Measurements from ENCODE around the gene SRPK3. TPM values are rescaled to one million over a fixed set of nuclear protein-coding genes. Genes with fewer than 3 reads are reported as not detected.

SRPK3 gene
- polyA plus RNA-seq, 1 of the 3 experiments (the other 2 are of a cell fraction): 0.74 TPM

DNA sequence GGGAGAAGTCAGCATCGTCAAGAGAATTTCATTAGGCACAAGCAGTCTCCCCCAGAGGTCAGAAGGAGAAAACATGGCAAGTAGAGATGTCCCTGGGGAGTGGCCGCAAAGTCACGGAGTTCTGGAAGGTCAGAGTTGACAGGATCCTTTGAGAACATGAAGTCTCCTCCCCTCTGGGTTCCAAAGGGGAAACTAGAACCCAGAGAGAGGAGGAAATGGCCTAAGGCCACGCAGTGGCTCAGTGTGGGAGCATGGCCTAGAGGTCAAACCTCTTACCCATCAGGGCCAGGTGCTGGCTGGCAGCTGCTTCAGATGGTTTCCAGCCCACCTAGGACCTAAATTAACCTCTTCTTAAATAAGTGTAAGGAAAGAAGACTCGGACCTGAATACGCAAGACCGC lies 12.4 kb downstream of the SRPK3 start (continued):
- TF ChIP-seq NFIC (IDR thresholded peaks at IDR 0.05; ENCODE audit: borderline replicate concordance): no peak
- no peak for TF ChIP-seq FOXJ3 (CRISPR knock-in tag; IDR thresholded peaks at IDR 0.05)
- TF ChIP-seq SMC3 (IDR thresholded peaks at IDR 0.05; ENCODE audit: low read depth, low read length): no peak

DNA sequence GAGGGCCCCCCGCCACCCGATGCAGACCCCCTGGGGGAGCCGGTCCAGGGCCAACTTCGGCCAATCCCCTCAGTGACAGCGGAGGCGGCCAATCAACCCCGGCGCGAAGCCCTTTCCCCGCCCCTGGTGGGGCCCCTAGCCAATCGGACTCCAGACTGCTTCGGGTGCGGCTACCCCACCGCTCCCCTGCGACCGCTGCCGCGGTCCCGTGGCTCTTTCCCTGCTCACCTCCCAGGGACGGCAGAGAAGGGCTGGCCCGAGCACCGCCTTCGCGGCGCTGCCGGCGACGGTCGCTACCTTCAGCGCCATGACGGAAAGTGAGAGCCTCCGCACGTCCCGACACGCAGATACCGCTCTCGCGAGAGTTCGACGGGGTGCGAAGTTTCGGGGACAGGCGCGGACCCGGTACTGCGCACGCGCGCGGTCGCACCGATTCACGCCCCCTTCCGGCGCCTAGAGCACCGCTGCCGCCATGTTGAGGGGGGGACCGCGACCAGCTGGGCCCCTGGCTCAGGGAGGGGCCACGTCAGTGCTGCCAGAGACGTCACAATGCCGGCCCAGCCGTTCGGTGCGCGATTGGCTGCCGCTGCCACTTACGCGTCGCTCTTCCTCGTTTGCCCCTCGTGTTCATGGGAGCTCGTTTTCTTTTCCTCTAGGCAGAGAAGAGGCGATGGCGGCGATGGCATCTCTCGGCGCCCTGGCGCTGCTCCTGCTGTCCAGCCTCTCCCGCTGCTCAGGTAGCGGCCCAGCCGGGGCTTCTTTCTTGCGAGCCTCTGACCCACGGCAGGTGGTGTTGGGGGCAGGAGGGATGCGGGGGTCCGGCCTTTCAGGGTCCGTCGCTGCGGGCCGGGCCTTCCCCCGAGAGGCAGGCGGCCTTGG lies 13.4 kb downstream of the SRPK3 start, which contains the start of the genes IDH3G and SSR4:
IDH3G (minus strand) TSS at position 358 of the 879 bp plus-strand sequence; CDS start at position 309, 49 bp downstream.
SSR4 (plus strand) TSS at position 651 of the 879 bp plus-strand sequence; CDS start at position 671, 20 bp downstream.
- H3K4me3 ChIP-seq (ENCODE audit: low read depth in 2 of 2, low read length in 1 of 2): peak within 1 kb of the TSS; percentile 67 to 76
- H3F3A ChIP-seq (replicated peaks; ENCODE audit: insufficient read depth): no peaks in the 10 kb centered on the region
- DNase-seq: peak; percentile 97
- H3K9me3 ChIP-seq: no peaks in the 10 kb centered on the region
- CTCF ChIA-PET: interaction anchor here (1.0 kb wide), 1 partner anchor 116 kb away, joined by 3 read pairs; no protein-coding TSS in a partner anchor
- H3K9me2 ChIP-seq: no peaks in the 10 kb centered on the region
- peaks cover 0 to 5% of the 10 kb centered on the region in 2 experiments for H3K36me3 ChIP-seq (replicated peaks in 1 of 2; ENCODE audit: control insufficient read depth in 1 of 2, insufficient read depth in 2 of 2, low read length in 1 of 2)
- peaks cover 14% of the 10 kb centered on the region; the same call in 1 of the 2 replicates for H3K27me3 ChIP-seq (ENCODE audit: insufficient read depth)
- peaks cover 51% of the 10 kb centered on the region for H3K79me2 ChIP-seq (ENCODE audit: insufficient read depth)
- H3K4me1 ChIP-seq (ENCODE audit: control insufficient read depth in 1 of 2, insufficient read depth in 2 of 2, low read depth in 1 of 2, low read length in 1 of 2): peaks cover 5 to 27% of the 10 kb centered on the region in 2 experiments; a peak in 1 of 4 replicates
- POLR2A ChIA-PET: interaction anchor here (0.6 to 2.1 kb wide), 7 partner anchors 24 to 177 kb away, joined by 3 to 14 read pairs (median 5); no protein-coding TSS in a partner anchor
- 0 out of 2 replicates have a peak, but pooled peaks cover 12% of the 10 kb centered on the region for H4K20me1 ChIP-seq (ENCODE audit: insufficient read depth)
- WGBS (ENCODE audit: low lambda C conversion rate): 27% methylated on average over 12 of the region's 92 CpGs
- H3K27ac ChIP-seq (ENCODE audit: low read depth in 2 of 2, low read length in 1 of 2): peak within 1 kb of the TSS; percentile 80 to 84
- H3K4me2 ChIP-seq: peak within 1 kb of the TSS; percentile 88
- H3K9ac ChIP-seq: peak within 1 kb of the TSS; percentile 90
- H2AFZ ChIP-seq (ENCODE audit: low read depth): peak within 1 kb of the TSS; percentile 46; the same call in 1 of the 2 replicates
- TF ChIP-seq NRF1 (IDR thresholded peaks at IDR 0.05; ENCODE audit: low read depth, low read length): peak; percentile 71
- no peak for TF ChIP-seq GATA2 (CRISPR knock-in tag; IDR thresholded peaks at IDR 0.05)
- TF ChIP-seq, protein P1, sequence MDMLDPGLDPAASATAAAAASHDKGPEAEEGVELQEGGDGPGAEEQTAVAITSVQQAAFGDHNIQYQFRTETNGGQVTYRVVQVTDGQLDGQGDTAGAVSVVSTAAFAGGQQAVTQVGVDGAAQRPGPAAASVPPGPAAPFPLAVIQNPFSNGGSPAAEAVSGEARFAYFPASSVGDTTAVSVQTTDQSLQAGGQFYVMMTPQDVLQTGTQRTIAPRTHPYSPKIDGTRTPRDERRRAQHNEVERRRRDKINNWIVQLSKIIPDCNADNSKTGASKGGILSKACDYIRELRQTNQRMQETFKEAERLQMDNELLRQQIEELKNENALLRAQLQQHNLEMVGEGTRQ (IDR thresholded peaks at IDR 0.05; ENCODE audit: borderline replicate concordance, low read depth, low read length): no peak
- peak; percentile 50; the same call in 1 of the 2 replicates for TF ChIP-seq SIN3A (IDR thresholded peaks at IDR 0.05; ENCODE audit: borderline replicate concordance, low read depth, low read length)
- peak; percentile 87 for TF ChIP-seq YY1 (IDR thresholded peaks at IDR 0.05; ENCODE audit: low read depth)
- TF ChIP-seq FOSL2 (IDR thresholded peaks at IDR 0.05; ENCODE audit: borderline replicate concordance, low read depth): no peak
- peak; percentile 69 for TF ChIP-seq POLR2AphosphoS5 (IDR thresholded peaks at IDR 0.05; ENCODE audit: low read depth, low read length)
- TF ChIP-seq IRF3 (IDR thresholded peaks at IDR 0.05; ENCODE audit: low read depth, low read length): peak; percentile 37; the same call in 1 of the 2 replicates
- TF ChIP-seq, protein P2, sequence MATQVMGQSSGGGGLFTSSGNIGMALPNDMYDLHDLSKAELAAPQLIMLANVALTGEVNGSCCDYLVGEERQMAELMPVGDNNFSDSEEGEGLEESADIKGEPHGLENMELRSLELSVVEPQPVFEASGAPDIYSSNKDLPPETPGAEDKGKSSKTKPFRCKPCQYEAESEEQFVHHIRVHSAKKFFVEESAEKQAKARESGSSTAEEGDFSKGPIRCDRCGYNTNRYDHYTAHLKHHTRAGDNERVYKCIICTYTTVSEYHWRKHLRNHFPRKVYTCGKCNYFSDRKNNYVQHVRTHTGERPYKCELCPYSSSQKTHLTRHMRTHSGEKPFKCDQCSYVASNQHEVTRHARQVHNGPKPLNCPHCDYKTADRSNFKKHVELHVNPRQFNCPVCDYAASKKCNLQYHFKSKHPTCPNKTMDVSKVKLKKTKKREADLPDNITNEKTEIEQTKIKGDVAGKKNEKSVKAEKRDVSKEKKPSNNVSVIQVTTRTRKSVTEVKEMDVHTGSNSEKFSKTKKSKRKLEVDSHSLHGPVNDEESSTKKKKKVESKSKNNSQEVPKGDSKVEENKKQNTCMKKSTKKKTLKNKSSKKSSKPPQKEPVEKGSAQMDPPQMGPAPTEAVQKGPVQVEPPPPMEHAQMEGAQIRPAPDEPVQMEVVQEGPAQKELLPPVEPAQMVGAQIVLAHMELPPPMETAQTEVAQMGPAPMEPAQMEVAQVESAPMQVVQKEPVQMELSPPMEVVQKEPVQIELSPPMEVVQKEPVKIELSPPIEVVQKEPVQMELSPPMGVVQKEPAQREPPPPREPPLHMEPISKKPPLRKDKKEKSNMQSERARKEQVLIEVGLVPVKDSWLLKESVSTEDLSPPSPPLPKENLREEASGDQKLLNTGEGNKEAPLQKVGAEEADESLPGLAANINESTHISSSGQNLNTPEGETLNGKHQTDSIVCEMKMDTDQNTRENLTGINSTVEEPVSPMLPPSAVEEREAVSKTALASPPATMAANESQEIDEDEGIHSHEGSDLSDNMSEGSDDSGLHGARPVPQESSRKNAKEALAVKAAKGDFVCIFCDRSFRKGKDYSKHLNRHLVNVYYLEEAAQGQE (IDR thresholded peaks at IDR 0.05; ENCODE audit: low read depth, low read length): no peak
- peak; percentile 39; the same call in 1 of the 2 replicates for TF ChIP-seq MXI1 (IDR thresholded peaks at IDR 0.05; ENCODE audit: low read depth, low read length)
- TF ChIP-seq ZBTB33 (IDR thresholded peaks at IDR 0.05; ENCODE audit: borderline replicate concordance, low read depth): peak; percentile 95
- TF ChIP-seq MEF2A (IDR thresholded peaks at IDR 0.05; ENCODE audit: borderline replicate concordance, low read depth): no peak
- TF ChIP-seq, protein P3, sequence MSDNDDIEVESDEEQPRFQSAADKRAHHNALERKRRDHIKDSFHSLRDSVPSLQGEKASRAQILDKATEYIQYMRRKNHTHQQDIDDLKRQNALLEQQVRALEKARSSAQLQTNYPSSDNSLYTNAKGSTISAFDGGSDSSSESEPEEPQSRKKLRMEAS (IDR thresholded peaks at IDR 0.05; ENCODE audit: low read depth): peak; percentile 94
- TF ChIP-seq ELF1 (IDR thresholded peaks at IDR 0.05): peak; percentile 71; the same call in 1 of the 2 replicates
- peak; percentile 74 for TF ChIP-seq RFX5 (IDR thresholded peaks at IDR 0.05; ENCODE audit: low read length)
- TF ChIP-seq, protein P4, sequence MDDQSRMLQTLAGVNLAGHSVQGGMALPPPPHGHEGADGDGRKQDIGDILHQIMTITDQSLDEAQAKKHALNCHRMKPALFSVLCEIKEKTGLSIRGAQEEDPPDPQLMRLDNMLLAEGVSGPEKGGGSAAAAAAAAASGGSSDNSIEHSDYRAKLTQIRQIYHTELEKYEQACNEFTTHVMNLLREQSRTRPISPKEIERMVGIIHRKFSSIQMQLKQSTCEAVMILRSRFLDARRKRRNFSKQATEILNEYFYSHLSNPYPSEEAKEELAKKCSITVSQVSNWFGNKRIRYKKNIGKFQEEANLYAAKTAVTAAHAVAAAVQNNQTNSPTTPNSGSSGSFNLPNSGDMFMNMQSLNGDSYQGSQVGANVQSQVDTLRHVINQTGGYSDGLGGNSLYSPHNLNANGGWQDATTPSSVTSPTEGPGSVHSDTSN (IDR thresholded peaks at IDR 0.05): peak; percentile 94
- peak; percentile 44; the same call in 1 of the 2 replicates for TF ChIP-seq GABPA (IDR thresholded peaks at IDR 0.05; ENCODE audit: low read depth)
